Measurements from ENCODE around the gene POLR3B.

DNA sequence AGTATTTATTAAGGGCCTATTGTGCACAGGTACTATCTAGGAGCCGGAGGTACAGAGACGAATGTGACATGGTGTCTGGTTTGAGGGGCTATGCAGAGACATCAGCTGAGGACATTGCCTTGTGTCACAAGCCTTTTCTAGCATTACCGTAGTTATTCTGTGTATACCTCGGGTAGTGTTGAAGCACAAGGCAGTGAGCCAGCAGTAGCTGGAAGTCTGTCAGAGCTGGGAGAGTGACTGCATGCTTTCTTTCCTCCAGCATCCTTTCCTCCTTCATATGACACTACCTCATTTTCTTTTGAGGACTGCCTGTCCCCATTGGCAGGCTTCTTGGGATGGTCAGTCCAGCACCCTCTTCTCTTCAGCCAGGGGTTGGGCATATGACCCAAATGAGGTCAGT is 77.0 kb downstream of the POLR3B start:
- TF ChIP-seq EZH2 (IDR thresholded peaks at IDR 0.05) (no peak), POLR2AphosphoS5 (IDR thresholded peaks at IDR 0.05; ENCODE audit: borderline replicate concordance, low read depth, low read length) (no peak), FOXP2 (optimal IDR thresholded peaks at IDR 0.05; ENCODE audit: control extremely low read depth, extremely low read length, insufficient read depth) (no peak)
